ENCODE results near the gene PCSK6. TPM values are rescaled to one million over a fixed set of nuclear protein-coding genes. Genes with fewer than 3 reads are reported as not detected.
A peak's percentile ranks its signal among the peaks of the same experiment; 100 is the strongest.

The PCSK6 gene
- total RNA-seq, 2 donors from 2014 or later: 29.9 to 39.5 TPM

- H3K36me3 ChIP-seq: no peaks in the 10 kb centered on the region
- TF ChIP-seq, protein P1, sequence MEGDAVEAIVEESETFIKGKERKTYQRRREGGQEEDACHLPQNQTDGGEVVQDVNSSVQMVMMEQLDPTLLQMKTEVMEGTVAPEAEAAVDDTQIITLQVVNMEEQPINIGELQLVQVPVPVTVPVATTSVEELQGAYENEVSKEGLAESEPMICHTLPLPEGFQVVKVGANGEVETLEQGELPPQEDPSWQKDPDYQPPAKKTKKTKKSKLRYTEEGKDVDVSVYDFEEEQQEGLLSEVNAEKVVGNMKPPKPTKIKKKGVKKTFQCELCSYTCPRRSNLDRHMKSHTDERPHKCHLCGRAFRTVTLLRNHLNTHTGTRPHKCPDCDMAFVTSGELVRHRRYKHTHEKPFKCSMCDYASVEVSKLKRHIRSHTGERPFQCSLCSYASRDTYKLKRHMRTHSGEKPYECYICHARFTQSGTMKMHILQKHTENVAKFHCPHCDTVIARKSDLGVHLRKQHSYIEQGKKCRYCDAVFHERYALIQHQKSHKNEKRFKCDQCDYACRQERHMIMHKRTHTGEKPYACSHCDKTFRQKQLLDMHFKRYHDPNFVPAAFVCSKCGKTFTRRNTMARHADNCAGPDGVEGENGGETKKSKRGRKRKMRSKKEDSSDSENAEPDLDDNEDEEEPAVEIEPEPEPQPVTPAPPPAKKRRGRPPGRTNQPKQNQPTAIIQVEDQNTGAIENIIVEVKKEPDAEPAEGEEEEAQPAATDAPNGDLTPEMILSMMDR (IDR thresholded peaks at IDR 0.05): no peak
- H3K9me3 ChIP-seq: no peaks in the 10 kb centered on the region
- H3K4me3 ChIP-seq: no peak overlapping the region
- H3K9ac ChIP-seq (ENCODE audit: low read depth in 2 of 2, low read length in 2 of 2): no peak overlapping the region
- intact Hi-C loops (cut with DNase I): no loop called here
- H3K4me1 ChIP-seq: no peaks in the 10 kb centered on the region
- no peaks in the 10 kb centered on the region for H3K27me3 ChIP-seq
- peak; percentile 16 for DNase-seq
- H3K27ac ChIP-seq: no peak overlapping the region
These were observed 46.8 kb upstream of the PCSK6 start for GRCh38 chr15:101536166-101536874.

GRCh38 chr15:101535170-101535902, 45.8 kb upstream of the PCSK6 start:
- DNase-seq: peak; percentile 13
- TF ChIP-seq, protein P1 (IDR thresholded peaks at IDR 0.05): no peak
- Histone ChIP-seq H3K9me3 (no peaks in the 10 kb centered on the region), H3K36me3 (no peaks in the 10 kb centered on the region), H3K9ac (ENCODE audit: low read depth in 2 of 2, low read length in 2 of 2) (no peak overlapping the region), H3K27ac (no peak overlapping the region), H3K4me1 (no peaks in the 10 kb centered on the region), H3K4me3 (no peak overlapping the region), H3K27me3 (no peaks in the 10 kb centered on the region)
- intact Hi-C loops (cut with DNase I): no loop called here

GRCh38 chr15:101534376-101534970, 45.0 kb upstream of the PCSK6 start:
- DNase-seq: peak; percentile 16
- H3K36me3 ChIP-seq: no peaks in the 10 kb centered on the region
- TF ChIP-seq, protein P1 (IDR thresholded peaks at IDR 0.05): no peak
- peaks cover 4% of the 10 kb centered on the region for H3K4me1 ChIP-seq
- H3K27me3 ChIP-seq: no peaks in the 10 kb centered on the region
- no peak overlapping the region for H3K27ac ChIP-seq
- no peak overlapping the region for H3K4me3 ChIP-seq
- intact Hi-C loops (cut with DNase I): no loop called here
- no peaks in the 10 kb centered on the region for H3K9me3 ChIP-seq
- H3K9ac ChIP-seq (ENCODE audit: low read depth in 2 of 2, low read length in 2 of 2): no peak overlapping the region

GRCh38 chr15:101533371-101534140, 44.0 kb upstream of the PCSK6 start:
- peak; percentile 14 for DNase-seq
- Histone ChIP-seq H3K36me3 (no peaks in the 10 kb centered on the region), H3K4me3 (no peak overlapping the region), H3K9me3 (no peaks in the 10 kb centered on the region), H3K9ac (ENCODE audit: low read depth in 2 of 2, low read length in 2 of 2) (no peak overlapping the region), H3K27ac (no peak overlapping the region), H3K27me3 (no peaks in the 10 kb centered on the region), H3K4me1 (peaks cover 12% of the 10 kb centered on the region)
- intact Hi-C loops (cut with DNase I): no loop called here
- TF ChIP-seq, protein P1 (IDR thresholded peaks at IDR 0.05): no peak

- H3K27ac ChIP-seq: no peak overlapping the region
- DNase-seq: no peak
- no peaks in the 10 kb centered on the region for H3K9me3 ChIP-seq
- peaks cover 14% of the 10 kb centered on the region for H3K4me1 ChIP-seq
- no peak overlapping the region for H3K9ac ChIP-seq (ENCODE audit: low read depth in 2 of 2, low read length in 2 of 2)
- no peaks in the 10 kb centered on the region for H3K36me3 ChIP-seq
- no peak overlapping the region for H3K4me3 ChIP-seq
- no peaks in the 10 kb centered on the region for H3K27me3 ChIP-seq
- TF ChIP-seq, protein P1 (IDR thresholded peaks at IDR 0.05): no peak
- intact Hi-C loops (cut with DNase I): no loop called here
These were observed 43.4 kb upstream of the PCSK6 start for GRCh38 chr15:101532865-101533264.
